ENCODE measurements around the gene NAA40.
A peak's percentile ranks its signal among the peaks of the same experiment; 100 is the strongest.

Gene NAA40

GRCh38 chr11:63913866-63914830 is 24.7 kb upstream of the NAA40 start:
- no peak for DNase-seq

- DNase-seq: no peak
These were observed 23.7 kb upstream of the NAA40 start for GRCh38 chr11:63914896-63915691.

- no peak for DNase-seq
These were observed 22.6 kb upstream of the NAA40 start for GRCh38 chr11:63915961-63916836.

GRCh38 chr11:63916837-63917691 is 21.7 kb upstream of the NAA40 start, which contains the start of gene RCOR2:
Gene RCOR2, minus strand, starts transcription at chr11:63917164. Its CDS starts 708 bp downstream, at chr11:63916456.
- peak in 3 of 5 experiments; percentile 40 to 88 (median 53) for DNase-seq

GRCh38 chr11:63917692-63918506 is 20.9 kb upstream of the NAA40 start:
- peak in 2 of 5 experiments; percentile 36 to 62 for DNase-seq

- DNase-seq: no peak
These were observed 20.2 kb upstream of the NAA40 start for GRCh38 chr11:63918507-63919191.

GRCh38 chr11:63919267-63920125 is 19.3 kb upstream of the NAA40 start:
- no peak for DNase-seq

GRCh38 chr11:63920126-63920938 is 18.5 kb upstream of the NAA40 start:
- DNase-seq: no peak

- no peak for DNase-seq
These were observed 17.8 kb upstream of the NAA40 start for GRCh38 chr11:63920939-63921417.

- no peak for DNase-seq
These were observed 16.1 kb upstream of the NAA40 start for GRCh38 chr11:63922673-63923192.

- DNase-seq: no peak
These were observed 15.5 kb upstream of the NAA40 start for GRCh38 chr11:63923319-63923718.

- DNase-seq: no peak
These were observed 9.2 kb upstream of the NAA40 start for GRCh38 chr11:63929616-63930015.

- DNase-seq: no peak
These were observed 7.8 kb upstream of the NAA40 start for GRCh38 chr11:63931045-63931444.

GRCh38 chr11:63931876-63932275 is 6.9 kb upstream of the NAA40 start:
- no peak for DNase-seq

GRCh38 chr11:63933459-63933858 is 5.3 kb upstream of the NAA40 start:
- DNase-seq: no peak

- no peak for DNase-seq
These were observed 906 bp upstream of the NAA40 start for GRCh38 chr11:63937713-63938478.

GRCh38 chr11:63939397-63939891 is 642 bp downstream of the NAA40 start:
- DNase-seq: no peak
